MM.1S (cell line): ENCODE measurements around the gene MSMP.

Experiments
- CTCF ChIP-seq: fragments of 300-600 bp; sonication (generic); IDR thresholded peaks from 2 replicates; pipeline ENCODE4 v1.5.1; 2016; ENCODE audit warnings: antibody characterized with exemption, low read length, mixed read lengths
- EZH2 ChIP-seq: fragments of 300-600 bp; sonication (generic); optimal IDR thresholded peaks from 2 replicates; pipeline ENCODE3; 2017; ENCODE audit warnings: low read depth, mild to moderate bottlenecking, antibody characterized with exemption, low read length, mixed read lengths

GRCh38 chr9:35753466-35753865 is 610 bp downstream of the MSMP start:
- no peak for TF ChIP-seq CTCF
- no peak for TF ChIP-seq EZH2
